ENCODE data around the gene MERTK.
"Not testable (repeated sequence)": the region's sequence is repeated elsewhere in the genome, so short reads cannot be mapped to it uniquely, and the experiment has no call there.

GRCh38 chr2:112041460-112041859 is 143.1 kb downstream of the MERTK start:
- TF ChIP-seq CTCF (conservative IDR thresholded peaks at IDR 0.05 in 1 of 2, IDR thresholded peaks at IDR 0.05 in 1 of 2; ENCODE audit: low read depth in 1 of 2, low read length in 2 of 2); EZH2 (IDR thresholded peaks at IDR 0.05; ENCODE audit: low read length, missing control alignments): not testable (repeated sequence)
